HepG2 (cell line): ENCODE results near the gene DPP7. TPM values are rescaled to one million over a fixed set of nuclear protein-coding genes. Genes with fewer than 3 reads are reported as not detected.

Experiments
- ATAC-seq: fragments of 200-7000 bp; cut with Tn5 transposase; 3 replicates; pipeline ENCODE4 v1.9.1; 2020; ENCODE audit warnings: mild to moderate bottlenecking, moderate library complexity
- BruUV-seq: library from RNA; stranded (reverse); fragments of 400-500 nt; replicated peaks from 2 replicates; lab custom pipeline; 2021; lab: Mats Ljungman, UMichigan
- CTCF ChIA-PET: fragments of 300-600 bp; formaldehyde crosslinking; extraction: SDS; loops from one replicate; lab custom pipeline; 2021; ENCODE audit warnings: low total read pairs, inconsistent platforms, low intra/inter-chr PET ratio; lab: Yijun Ruan, JAX
- POLR2A ChIA-PET: fragments of 350-600 bp; sonication (Branson Sonifier 250); formaldehyde crosslinking; loops from one replicate; lab custom pipeline; 2020; ENCODE audit warnings: antibody characterized with exemption, inconsistent platforms; lab: Yijun Ruan, JAX
- DNase-seq: peaks from one replicate; pipeline ENCODE4 v3.0.0-alpha.2; 2015; ENCODE audit warnings: low spot score
- FAIRE-seq: peaks from 3 replicates; lab custom pipeline; 2011; peaks lifted over from hg19 to GRCh38; lab: Jason Lieb, UNC
- H2AFZ ChIP-seq: one replicate; pipeline ENCODE4 v1.6.1; 2011; ENCODE audit warnings: low read length, inconsistent platforms
- H3K27ac ChIP-seq: fragments of 300-600 bp; 3 replicates; pipeline ENCODE4 v1.8.0; 2011; ENCODE audit warnings: mixed run types, mild to moderate bottlenecking, mixed read lengths, low read length, inconsistent platforms; ENCODE audit not compliant: insufficient read depth; ENCODE audit errors: extremely low read length
- H3K27me3 ChIP-seq, 2 experiments: fragments of 200-600 bp in 1 of 2; 2 replicates in 1 of 2; 3 replicates in 1 of 2; pipeline versions ENCODE4 v1.6.0 to v1.8.0; 2011; ENCODE audit warnings: low read length in 2 of 2, mild to moderate bottlenecking in 2 of 2, moderate library complexity in 2 of 2, inconsistent platforms in 1 of 2; ENCODE audit not compliant: insufficient read depth in 2 of 2, control insufficient read depth in 1 of 2
- H3K36me3 ChIP-seq, 2 experiments: fragments of 200-600 bp in 1 of 2; replicated peaks in 1 of 2; 2 replicates in 1 of 2; 3 replicates in 1 of 2; pipeline versions ENCODE4 v1.5.1 to v1.8.0; 2011; ENCODE audit warnings: low read length in 2 of 2, inconsistent platforms in 1 of 2; ENCODE audit not compliant: insufficient read depth in 2 of 2, control insufficient read depth in 1 of 2
- H3K4me1 ChIP-seq: 2 replicates; pipeline ENCODE4 v1.5.1; 2012; ENCODE audit warnings: low read length, inconsistent platforms; ENCODE audit not compliant: insufficient read depth
- H3K4me2 ChIP-seq: 2 replicates; pipeline ENCODE4 v1.6.0; 2011; ENCODE audit warnings: low read depth, low read length, inconsistent platforms
- H3K4me3 ChIP-seq, 3 experiments: fragments of 200-600 bp in 1 of 3; sonication (generic), shearing (Covaris generic) in 1 of 3; replicated peaks in 1 of 3; 2 replicates each; pipeline ENCODE4 v1.5.1; 2011 to 2016; ENCODE audit warnings: low read length in 3 of 3, inconsistent platforms in 2 of 3, low read depth in 2 of 3, mild to moderate bottlenecking in 2 of 3, control low read depth in 1 of 3, mixed read lengths in 1 of 3; ENCODE audit not compliant: insufficient read depth in 1 of 3
- H3K79me2 ChIP-seq: one replicate; pipeline ENCODE4 v1.6.1; 2011; ENCODE audit warnings: low read length, inconsistent platforms; ENCODE audit not compliant: insufficient read depth
- H3K9ac ChIP-seq: 2 replicates; pipeline ENCODE4 v1.6.0; 2011; ENCODE audit warnings: mild to moderate bottlenecking, low read depth, low read length, inconsistent platforms; ENCODE audit not compliant: insufficient read depth
- H3K9me3 ChIP-seq: 2 replicates; pipeline ENCODE4 v1.5.1; 2012; ENCODE audit warnings: mild to moderate bottlenecking, low read length
- H4K20me1 ChIP-seq: 2 replicates; pipeline ENCODE4 v1.6.0; 2011; ENCODE audit warnings: inconsistent platforms, mild to moderate bottlenecking, low read length, moderate library complexity; ENCODE audit not compliant: insufficient read depth
- RERE ChIP-seq: IDR thresholded peaks from 2 replicates; pipeline ENCODE4 v1.6.1; 2016; ENCODE audit warnings: low read depth, missing genetic modification reagents, missing compliant biosample characterization
- TEF ChIP-seq: sonication (generic); formaldehyde crosslinking; IDR thresholded peaks from 2 replicates; pipeline ENCODE4 v1.5.0; 2020; ENCODE audit warnings: missing genetic modification reagents
- ZNF225 ChIP-seq: sonication (generic); formaldehyde crosslinking; IDR thresholded peaks from 2 replicates; pipeline ENCODE4 v1.4.0; 2020; ENCODE audit warnings: mild to moderate bottlenecking, missing genetic modification reagents
- ZNF879 ChIP-seq: sonication (generic); formaldehyde crosslinking; IDR thresholded peaks from 2 replicates; pipeline ENCODE4 v1.8.1; 2023; ENCODE audit warnings: missing genetic modification reagents
- WGBS: methylation state at CpG from one replicate; pipeline ENCODE4 v1.1.6; 2017; ENCODE audit warnings: low lambda C conversion rate; 5-methylcytosine and 5-hydroxymethylcytosine counted together
- in situ Hi-C: cut with HindIII; loops from 2 replicates; pipeline ENCODE4 v1.10.0; 2017; ENCODE audit warnings: low pct_unique_long_range_greater_than_20kb; ENCODE audit not compliant: extremely low pct_ligation_motif_present
- intact Hi-C: fragments of 100-400 bp; cut with micrococcal nuclease; formaldehyde crosslinking; loops from one replicate; pipeline ENCODE4 v1.10.0; 2022; ENCODE audit not compliant: unreplicated experiment
- polyA plus RNA-seq, 8 experiments: library from polyadenylated mRNA; depleted of rRNA in 3 of 8; stranded (reverse) in 7 of 8; unstranded in 1 of 8; fragments of >200 nt; fragmentation: Illumina TruSeq in 4 of 8; extraction: Trizol in 4 of 8; gene quantifications; 2 replicates each; pipeline versions ENCODE4 v1.2.1 to v1.2.3, GENCODE V29; 2011 to 2016; ENCODE audit warnings: low read depth in 4 of 8, missing spikeins in 1 of 8, mixed read lengths in 1 of 8; ENCODE audit not compliant: insufficient read depth in 1 of 8
- total RNA-seq, 5 experiments: library from RNA; depleted of rRNA; stranded (reverse); fragments of >200 nt; fragmentation: Illumina TruSeq; extraction: Trizol; gene quantifications; 2 replicates each; pipeline ENCODE4 v1.2.3, GENCODE V29; 2016; ENCODE audit warnings: low read depth in 1 of 5

Gene DPP7
- total and polyA plus RNA-seq, 2 of the 13 experiments (the other 11 are each of a cell fraction or from before 2014, with no cell fraction given) = 1.2 to 4.5 TPM

- ATAC-seq = no peak
- intact Hi-C loops = no loop called here
- Histone ChIP-seq H3K27ac (no peak overlapping the region), H3K4me2 (no peak overlapping the region), H3K27me3 (peaks cover 27 to 59% of the 10 kb centered on the region in 2 experiments), H2AFZ (no peak overlapping the region), H3K9ac (no peak overlapping the region), H4K20me1 (no peaks in the 10 kb centered on the region)
- DNase-seq = no peak
- POLR2A ChIA-PET = interaction anchor here (1.7 to 3.3 kb wide), 2 partner anchors 7 to 14 kb away, joined by 8 to 11 read pairs; no protein-coding TSS in a partner anchor
- no TSS peak for BruUV-seq
- TF ChIP-seq RERE (no peak), ZNF225 (CRISPR knock-in tag) (no peak), ZNF879 (CRISPR knock-in tag) (no peak), TEF (CRISPR knock-in tag) (no peak)
- TF ChIP-seq, all 625 proteins: peak for 0
- no peaks in the 10 kb centered on the region for H3K4me1 ChIP-seq
- FAIRE-seq = no peak
- CTCF ChIA-PET = no interaction called here
- in situ Hi-C loops = no loop called here
- no peaks in the 10 kb centered on the region for H3K9me3 ChIP-seq
- 31% methylated on average over 14 of the region's 23 CpGs for WGBS
- no peaks in the 10 kb centered on the region for H3K36me3 ChIP-seq
- H3K79me2 ChIP-seq = no peaks in the 10 kb centered on the region
- no peak overlapping the region for H3K4me3 ChIP-seq
These were observed 22.5 kb upstream of the DPP7 start for GRCh38 chr9:137136881-137137607.
